Omental fat pad (tissue), 4 donors: ENCODE measurements around the gene C11orf52. TPM values are rescaled to one million over a fixed set of nuclear protein-coding genes. Genes with fewer than 3 reads are reported as not detected.

Source experiments
- ATAC-seq: fragments of 150-250 bp; one replicate; pipeline ENCODE4 v1.9.1; 2016; ENCODE audit warnings: mild to moderate bottlenecking, moderate library complexity; ENCODE audit not compliant: low FRiP score
- DNase-seq: peaks from one replicate; pipeline ENCODE4 v3.0.0-alpha.2; 2019; ENCODE audit warnings: low spot score
- total RNA-seq, 4 donors: library from RNA; depleted of rRNA; stranded (reverse); fragments of >200 nt; gene quantifications; one replicate each; pipeline ENCODE4 v1.1.0, GENCODE V29; 2016
- TF ChIP-seq, protein P1 (sequence below), 3 donors: fragments of 450-650 bp; IDR thresholded peaks; one replicate each; pipeline ENCODE4 v1.5.1; 2016 to 2017; ENCODE audit warnings: antibody characterized with exemption in 3 of 3, mild to moderate bottlenecking in 3 of 3, moderate library complexity in 2 of 3

The C11orf52 gene
- total RNA-seq, 4 donors from 2014 or later, result 3.4 to 7.9 (median 7.5) TPM; not detected in 1

DNA sequence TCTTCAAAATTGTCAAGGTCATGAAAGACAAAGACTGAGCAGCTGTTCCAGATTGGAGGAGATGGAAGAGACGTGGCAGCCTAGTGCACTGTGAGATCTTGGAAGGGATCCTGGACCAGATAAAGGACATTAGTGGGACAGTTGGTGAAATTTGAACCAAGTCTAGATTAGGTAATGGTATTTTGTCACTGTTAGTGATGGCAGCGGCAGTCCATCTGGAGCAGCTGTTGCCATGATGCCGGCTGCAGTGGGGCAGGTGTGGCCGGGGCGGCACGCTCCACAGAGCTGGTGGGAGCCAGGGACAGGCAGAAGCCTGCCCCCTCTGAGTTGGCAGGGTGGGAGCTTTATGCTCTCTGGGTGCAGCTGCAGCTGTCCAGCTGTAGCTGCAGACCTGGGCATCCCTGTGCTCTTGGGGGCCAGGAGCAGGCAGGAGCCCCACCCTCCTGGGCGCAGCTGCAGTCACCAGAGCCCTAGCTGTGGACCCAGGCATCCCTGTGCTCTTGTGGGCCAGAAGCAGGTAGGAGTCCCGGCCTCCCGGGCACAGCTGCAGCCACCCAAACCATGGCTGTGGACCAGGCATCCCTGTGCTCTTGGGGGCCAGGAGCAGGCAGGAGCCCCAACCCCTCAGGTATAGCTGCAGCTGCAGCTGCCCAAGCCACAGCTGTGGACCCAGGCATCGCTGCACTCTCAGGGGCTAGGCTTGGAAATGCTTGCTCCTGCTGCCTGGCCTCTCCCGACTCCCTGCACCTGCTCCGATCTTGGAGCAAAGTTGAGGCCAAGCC lies 39.1 kb downstream of the C11orf52 start:
- TF ChIP-seq, protein P1, sequence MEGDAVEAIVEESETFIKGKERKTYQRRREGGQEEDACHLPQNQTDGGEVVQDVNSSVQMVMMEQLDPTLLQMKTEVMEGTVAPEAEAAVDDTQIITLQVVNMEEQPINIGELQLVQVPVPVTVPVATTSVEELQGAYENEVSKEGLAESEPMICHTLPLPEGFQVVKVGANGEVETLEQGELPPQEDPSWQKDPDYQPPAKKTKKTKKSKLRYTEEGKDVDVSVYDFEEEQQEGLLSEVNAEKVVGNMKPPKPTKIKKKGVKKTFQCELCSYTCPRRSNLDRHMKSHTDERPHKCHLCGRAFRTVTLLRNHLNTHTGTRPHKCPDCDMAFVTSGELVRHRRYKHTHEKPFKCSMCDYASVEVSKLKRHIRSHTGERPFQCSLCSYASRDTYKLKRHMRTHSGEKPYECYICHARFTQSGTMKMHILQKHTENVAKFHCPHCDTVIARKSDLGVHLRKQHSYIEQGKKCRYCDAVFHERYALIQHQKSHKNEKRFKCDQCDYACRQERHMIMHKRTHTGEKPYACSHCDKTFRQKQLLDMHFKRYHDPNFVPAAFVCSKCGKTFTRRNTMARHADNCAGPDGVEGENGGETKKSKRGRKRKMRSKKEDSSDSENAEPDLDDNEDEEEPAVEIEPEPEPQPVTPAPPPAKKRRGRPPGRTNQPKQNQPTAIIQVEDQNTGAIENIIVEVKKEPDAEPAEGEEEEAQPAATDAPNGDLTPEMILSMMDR (IDR thresholded peaks at IDR 0.05), result no peak
- DNase-seq (no peak), ATAC-seq (no peak)

GRCh38 chr11:111960916-111961315 lies 42.2 kb downstream of the C11orf52 start:
- TF ChIP-seq, protein P1 (IDR thresholded peaks at IDR 0.05), result no peak
- DNase-seq (no peak), ATAC-seq (peak; percentile 61)

DNA sequence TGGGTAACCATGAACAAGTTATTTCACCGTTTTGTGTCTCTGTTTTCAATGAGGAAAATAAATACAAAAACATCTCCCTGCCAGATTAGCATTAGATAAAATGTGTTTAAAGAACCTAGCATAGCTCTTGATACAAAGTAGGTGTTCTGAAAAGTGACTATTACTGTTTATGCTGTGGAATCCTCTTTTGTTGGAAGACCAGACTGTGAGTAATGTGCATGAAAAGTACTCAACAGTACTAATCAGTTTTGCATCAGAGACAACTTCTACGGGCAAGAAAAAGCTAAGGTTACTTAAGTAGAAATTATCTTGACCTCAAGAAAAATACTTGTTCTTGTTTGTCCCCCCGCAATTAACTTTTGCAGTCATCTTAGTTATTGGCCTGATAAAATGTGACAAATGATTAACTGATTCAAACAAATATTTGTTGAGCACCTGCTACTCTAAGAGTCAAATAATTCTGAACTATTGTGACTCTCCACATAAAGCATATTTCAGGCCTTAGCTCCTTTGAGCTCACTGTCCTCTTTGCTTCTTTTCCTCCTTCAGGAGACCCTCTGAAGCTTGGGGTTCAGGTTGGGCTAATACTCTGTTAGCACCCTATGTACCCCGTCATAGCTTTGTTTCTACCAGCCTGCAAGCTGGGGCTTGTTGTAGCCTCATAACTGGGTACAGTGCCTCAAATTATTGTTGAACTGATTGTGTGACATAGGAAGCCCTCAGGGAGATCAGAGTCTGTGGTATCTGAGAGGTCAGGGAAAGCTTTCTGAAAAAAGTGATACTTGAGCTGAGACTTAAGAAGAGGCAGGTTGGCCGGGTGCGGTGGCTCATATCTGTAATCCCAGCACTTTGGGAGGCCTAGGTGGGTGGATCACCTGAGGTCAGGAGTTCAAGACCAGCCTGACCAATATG lies 42.9 kb downstream of the C11orf52 start:
- TF ChIP-seq, protein P1 (IDR thresholded peaks at IDR 0.05), result no peak
- no peak for DNase-seq
- no peak for ATAC-seq

- DNase-seq, result no peak
- ATAC-seq, result no peak
- TF ChIP-seq, protein P1 (IDR thresholded peaks at IDR 0.05), result no peak
These were observed 45.2 kb downstream of the C11orf52 start for GRCh38 chr11:111963931-111964340.

DNA sequence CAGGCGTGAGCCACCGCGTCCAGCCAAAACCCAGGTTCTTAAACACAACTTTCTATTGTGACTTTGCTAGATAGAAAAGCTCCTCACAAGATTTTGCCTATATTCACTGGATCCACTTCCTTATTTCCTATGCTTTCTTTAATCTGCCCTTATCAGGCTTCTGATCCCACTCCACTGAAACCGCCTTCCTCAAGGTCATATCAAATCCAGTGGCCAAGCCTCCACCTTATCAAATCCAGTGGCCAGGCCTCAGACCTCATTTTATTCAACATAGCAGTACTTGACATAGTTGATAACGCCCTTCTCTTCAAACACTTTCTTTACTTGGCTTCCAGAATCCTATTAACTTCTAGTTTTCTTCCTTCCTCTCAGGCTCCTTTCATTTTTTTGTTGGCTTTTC lies 48.0 kb downstream of the C11orf52 start:
- TF ChIP-seq, protein P1 (IDR thresholded peaks at IDR 0.05), result no peak
- no peak for DNase-seq
- ATAC-seq, result no peak

DNA sequence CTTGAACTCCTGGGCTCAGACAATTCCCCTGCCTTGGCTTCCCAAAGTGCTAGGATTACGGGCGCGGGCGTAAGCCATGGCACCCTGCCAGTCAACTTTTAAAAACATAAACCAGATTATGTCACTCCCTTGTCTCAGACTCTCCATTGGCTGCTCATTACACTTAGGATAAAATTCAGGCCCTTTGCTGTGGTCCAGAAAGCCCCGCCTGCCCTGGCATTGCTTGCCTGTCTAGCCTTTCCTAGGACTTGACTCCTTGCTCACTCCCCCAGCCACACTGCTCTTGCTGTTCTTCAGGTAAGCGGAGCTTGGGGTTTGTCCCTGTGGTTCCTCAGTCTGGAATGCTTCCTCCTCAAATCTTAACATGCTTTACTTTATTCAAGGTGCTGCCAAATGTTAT lies 48.9 kb downstream of the C11orf52 start:
- TF ChIP-seq, protein P1 (IDR thresholded peaks at IDR 0.05), result no peak
- ATAC-seq (no peak), DNase-seq (no peak)
